ENCODE data around the gene CD276.
"Not testable (repeated sequence)": the region's sequence is repeated elsewhere in the genome, so short reads cannot be mapped to it uniquely, and the experiment has no call there.

CD276 gene

GRCh38 chr15:73695773-73696640 lies 11.8 kb downstream of the CD276 start:
- TF ChIP-seq CTCF (IDR thresholded peaks at IDR 0.05; ENCODE audit: low read depth, low read length, missing control alignments) = no peak
- H3K36me3 ChIP-seq (replicated peaks) = peaks cover 6% of the 10 kb centered on the region
- in situ Hi-C loops (cut with HindIII; ENCODE audit: low pct_ligation_motif_present, low sequenced_read_pairs) = no loop called here
- no peak overlapping the region for H3K27ac ChIP-seq
- no peak for DNase-seq
- H3K27me3 ChIP-seq (replicated peaks) = no peaks in the 10 kb centered on the region
- no peak overlapping the region for H3K4me3 ChIP-seq (ENCODE audit: low read depth, low read length)

GRCh38 chr15:73696641-73697001 lies 12.4 kb downstream of the CD276 start:
- Histone ChIP-seq H3K27ac (no peak overlapping the region), H3K27me3 (replicated peaks) (no peaks in the 10 kb centered on the region), H3K36me3 (replicated peaks) (peaks cover 10% of the 10 kb centered on the region), H3K4me3 (ENCODE audit: low read depth, low read length) (no peak overlapping the region)
- no peak for TF ChIP-seq CTCF (IDR thresholded peaks at IDR 0.05; ENCODE audit: low read depth, low read length, missing control alignments)
- in situ Hi-C loops (cut with HindIII; ENCODE audit: low pct_ligation_motif_present, low sequenced_read_pairs) = no loop called here
- DNase-seq = no peak

- no peak overlapping the region for H3K4me3 ChIP-seq (ENCODE audit: low read depth, low read length)
- peaks cover 12% of the 10 kb centered on the region for H3K36me3 ChIP-seq (replicated peaks)
- in situ Hi-C loops (cut with HindIII; ENCODE audit: low pct_ligation_motif_present, low sequenced_read_pairs) = no loop called here
- H3K27ac ChIP-seq = no peak overlapping the region
- TF ChIP-seq CTCF (IDR thresholded peaks at IDR 0.05; ENCODE audit: low read depth, low read length, missing control alignments) = no peak
- H3K27me3 ChIP-seq (replicated peaks) = no peaks in the 10 kb centered on the region
- peak; percentile 80 for DNase-seq
Measured at GRCh38 chr15:73697033-73697467, 12.9 kb downstream of the CD276 start.

- no peaks in the 10 kb centered on the region for H3K27me3 ChIP-seq (replicated peaks)
- no peak for TF ChIP-seq CTCF (IDR thresholded peaks at IDR 0.05; ENCODE audit: low read depth, low read length, missing control alignments)
- DNase-seq = no peak
- no peak overlapping the region for H3K4me3 ChIP-seq (ENCODE audit: low read depth, low read length)
- H3K36me3 ChIP-seq (replicated peaks) = peaks cover 14% of the 10 kb centered on the region
- in situ Hi-C loops (cut with HindIII; ENCODE audit: low pct_ligation_motif_present, low sequenced_read_pairs) = no loop called here
- H3K27ac ChIP-seq = no peak overlapping the region
Measured at GRCh38 chr15:73699249-73700040, 15.3 kb downstream of the CD276 start.

- Histone ChIP-seq H3K36me3 (replicated peaks) (peaks cover 22% of the 10 kb centered on the region), H3K4me3 (ENCODE audit: low read depth, low read length) (no peak overlapping the region), H3K27ac (no peak overlapping the region), H3K27me3 (replicated peaks) (no peaks in the 10 kb centered on the region)
- DNase-seq = peak; percentile 65
- in situ Hi-C loops (cut with HindIII; ENCODE audit: low pct_ligation_motif_present, low sequenced_read_pairs) = no loop called here
- TF ChIP-seq CTCF (IDR thresholded peaks at IDR 0.05; ENCODE audit: low read depth, low read length, missing control alignments) = peak; percentile 92
Measured at GRCh38 chr15:73700041-73700842, 16.1 kb downstream of the CD276 start.

GRCh38 chr15:73702311-73703239 lies 18.4 kb downstream of the CD276 start:
- H3K27me3 ChIP-seq (replicated peaks); in situ Hi-C loops (cut with HindIII; ENCODE audit: low pct_ligation_motif_present, low sequenced_read_pairs); H3K27ac ChIP-seq; DNase-seq; H3K4me3 ChIP-seq (ENCODE audit: low read depth, low read length): not testable (repeated sequence)
- peaks cover 46% of the 10 kb centered on the region for H3K36me3 ChIP-seq (replicated peaks)

All from brain microvascular endothelial cell (primary cell).